Measurements from ENCODE around the gene SLC31A2.
"Not testable (repeated sequence)": the region's sequence is repeated elsewhere in the genome, so short reads cannot be mapped to it uniquely, and the experiment has no call there.

- not testable (repeated sequence) for TF ChIP-seq POLR2A (IDR thresholded peaks at IDR 0.05; ENCODE audit: low read length); GATA1 (IDR thresholded peaks at IDR 0.05; ENCODE audit: low read depth, low read length)
Measured at GRCh38 chr9:113118829-113119228, 32.0 kb upstream of the SLC31A2 start.
